Measurements from ENCODE around the gene MCF2L. TPM values are rescaled to one million over a fixed set of nuclear protein-coding genes. Genes with fewer than 3 reads are reported as not detected.

Gene MCF2L
- total RNA-seq, 1 donor from 2014 or later = 41.2 TPM

GRCh38 chr13:113117911-113118260, 148.9 kb downstream of the MCF2L start:
- Histone ChIP-seq H3K27ac (replicated peaks) (no peak overlapping the region), H3K4me3 (no peak overlapping the region), H3K4me1 (peaks cover 7% of the 10 kb centered on the region), H3K36me3 (no peaks in the 10 kb centered on the region), H3K9me3 (replicated peaks) (no peaks in the 10 kb centered on the region), H3K27me3 (ENCODE audit: low read depth) (peaks cover 11% of the 10 kb centered on the region)
- intact Hi-C loops (cut with micrococcal nuclease) = no loop called here
- DNase-seq = no peak
- TF ChIP-seq, protein P1, sequence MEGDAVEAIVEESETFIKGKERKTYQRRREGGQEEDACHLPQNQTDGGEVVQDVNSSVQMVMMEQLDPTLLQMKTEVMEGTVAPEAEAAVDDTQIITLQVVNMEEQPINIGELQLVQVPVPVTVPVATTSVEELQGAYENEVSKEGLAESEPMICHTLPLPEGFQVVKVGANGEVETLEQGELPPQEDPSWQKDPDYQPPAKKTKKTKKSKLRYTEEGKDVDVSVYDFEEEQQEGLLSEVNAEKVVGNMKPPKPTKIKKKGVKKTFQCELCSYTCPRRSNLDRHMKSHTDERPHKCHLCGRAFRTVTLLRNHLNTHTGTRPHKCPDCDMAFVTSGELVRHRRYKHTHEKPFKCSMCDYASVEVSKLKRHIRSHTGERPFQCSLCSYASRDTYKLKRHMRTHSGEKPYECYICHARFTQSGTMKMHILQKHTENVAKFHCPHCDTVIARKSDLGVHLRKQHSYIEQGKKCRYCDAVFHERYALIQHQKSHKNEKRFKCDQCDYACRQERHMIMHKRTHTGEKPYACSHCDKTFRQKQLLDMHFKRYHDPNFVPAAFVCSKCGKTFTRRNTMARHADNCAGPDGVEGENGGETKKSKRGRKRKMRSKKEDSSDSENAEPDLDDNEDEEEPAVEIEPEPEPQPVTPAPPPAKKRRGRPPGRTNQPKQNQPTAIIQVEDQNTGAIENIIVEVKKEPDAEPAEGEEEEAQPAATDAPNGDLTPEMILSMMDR (IDR thresholded peaks at IDR 0.05; ENCODE audit: borderline replicate concordance) = no peak

- H3K9me3 ChIP-seq (replicated peaks) = no peaks in the 10 kb centered on the region
- H3K4me3 ChIP-seq = no peak overlapping the region
- peaks cover 12% of the 10 kb centered on the region for H3K4me1 ChIP-seq
- no peak for DNase-seq
- TF ChIP-seq, protein P1 (IDR thresholded peaks at IDR 0.05; ENCODE audit: borderline replicate concordance) = no peak
- intact Hi-C loops (cut with micrococcal nuclease) = no loop called here
- no peaks in the 10 kb centered on the region for H3K36me3 ChIP-seq
- H3K27ac ChIP-seq (replicated peaks) = no peak overlapping the region
- H3K27me3 ChIP-seq (ENCODE audit: low read depth) = peaks cover 7% of the 10 kb centered on the region
These were observed 149.4 kb downstream of the MCF2L start for GRCh38 chr13:113118261-113119021.

DNA sequence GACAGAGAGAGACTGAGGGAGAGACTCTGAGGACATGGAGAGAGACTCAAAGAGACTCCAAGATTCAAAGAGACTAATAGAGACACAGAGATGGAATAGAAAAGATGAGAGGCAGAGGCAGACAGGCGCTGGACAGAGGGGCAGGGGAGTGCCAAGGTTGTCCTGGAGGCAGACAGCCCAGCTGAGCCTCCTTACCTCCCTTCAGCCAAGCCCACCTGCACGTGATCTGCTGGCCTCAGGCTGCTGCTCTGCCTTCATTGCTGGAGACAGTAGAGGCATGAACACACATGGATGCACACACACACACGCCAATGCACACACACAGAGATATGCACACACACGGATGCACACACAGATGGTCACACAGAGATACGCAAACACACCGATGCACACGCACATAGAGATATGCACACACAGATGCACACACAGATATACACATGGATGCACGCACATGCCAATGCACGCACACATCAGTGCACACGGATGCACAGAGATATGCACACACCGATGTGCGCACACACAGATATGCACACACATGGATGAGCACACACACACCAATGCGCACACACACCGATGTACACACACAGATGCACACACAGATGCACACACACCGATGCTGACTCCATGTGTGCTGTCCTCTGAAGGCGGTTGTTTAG, 150.3 kb downstream of the MCF2L start:
- H3K4me1 ChIP-seq = peaks cover 12% of the 10 kb centered on the region
- no peaks in the 10 kb centered on the region for H3K9me3 ChIP-seq (replicated peaks)
- intact Hi-C loops (cut with micrococcal nuclease) = no loop called here
- H3K27ac ChIP-seq (replicated peaks) = no peak overlapping the region
- H3K4me3 ChIP-seq = no peak overlapping the region
- TF ChIP-seq, protein P1 (IDR thresholded peaks at IDR 0.05; ENCODE audit: borderline replicate concordance) = no peak
- no peak for DNase-seq
- peaks cover 4% of the 10 kb centered on the region for H3K27me3 ChIP-seq (ENCODE audit: low read depth)
- H3K36me3 ChIP-seq = no peaks in the 10 kb centered on the region

DNA sequence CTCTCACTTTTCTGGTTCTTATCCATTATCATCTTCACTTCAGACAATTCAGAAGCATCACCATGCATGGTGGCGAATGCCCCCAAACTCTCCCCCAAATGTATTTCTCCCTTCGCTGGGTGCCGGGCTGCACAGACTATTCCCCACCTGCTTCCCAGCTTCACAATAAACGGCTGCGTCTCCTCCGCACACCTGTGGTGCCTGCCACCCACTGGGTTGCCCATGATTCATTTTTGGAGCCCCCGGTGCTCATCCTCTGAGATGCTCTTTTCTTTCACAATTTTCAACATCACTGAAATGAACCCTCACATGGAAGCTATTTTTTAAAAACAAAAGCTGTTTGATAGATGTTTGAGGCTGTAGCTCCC, 150.8 kb downstream of the MCF2L start:
- TF ChIP-seq, protein P1 (IDR thresholded peaks at IDR 0.05; ENCODE audit: borderline replicate concordance) = no peak
- intact Hi-C loops (cut with micrococcal nuclease) = no loop called here

GRCh38 chr13:113120300-113121182, 151.5 kb downstream of the MCF2L start:
- Histone ChIP-seq H3K36me3 (no peaks in the 10 kb centered on the region), H3K4me1 (peaks cover 12% of the 10 kb centered on the region), H3K9me3 (replicated peaks) (no peaks in the 10 kb centered on the region), H3K27ac (replicated peaks) (no peak overlapping the region), H3K27me3 (ENCODE audit: low read depth) (no peaks in the 10 kb centered on the region), H3K4me3 (no peak overlapping the region)
- no peak for DNase-seq
- TF ChIP-seq, protein P1 (IDR thresholded peaks at IDR 0.05; ENCODE audit: borderline replicate concordance) = no peak
- intact Hi-C loops (cut with micrococcal nuclease) = no loop called here

More for the DNA sequence above, 150.8 kb downstream of the MCF2L start:
- Histone ChIP-seq H3K9me3 (replicated peaks) (no peaks in the 10 kb centered on the region), H3K4me1 (peaks cover 12% of the 10 kb centered on the region), H3K27me3 (ENCODE audit: low read depth) (peaks cover 2% of the 10 kb centered on the region), H3K36me3 (no peaks in the 10 kb centered on the region), H3K27ac (replicated peaks) (no peak overlapping the region), H3K4me3 (no peak overlapping the region)
- no peak for DNase-seq
